ENCODE data around the gene HDAC9.

The HDAC9 gene

DNA sequence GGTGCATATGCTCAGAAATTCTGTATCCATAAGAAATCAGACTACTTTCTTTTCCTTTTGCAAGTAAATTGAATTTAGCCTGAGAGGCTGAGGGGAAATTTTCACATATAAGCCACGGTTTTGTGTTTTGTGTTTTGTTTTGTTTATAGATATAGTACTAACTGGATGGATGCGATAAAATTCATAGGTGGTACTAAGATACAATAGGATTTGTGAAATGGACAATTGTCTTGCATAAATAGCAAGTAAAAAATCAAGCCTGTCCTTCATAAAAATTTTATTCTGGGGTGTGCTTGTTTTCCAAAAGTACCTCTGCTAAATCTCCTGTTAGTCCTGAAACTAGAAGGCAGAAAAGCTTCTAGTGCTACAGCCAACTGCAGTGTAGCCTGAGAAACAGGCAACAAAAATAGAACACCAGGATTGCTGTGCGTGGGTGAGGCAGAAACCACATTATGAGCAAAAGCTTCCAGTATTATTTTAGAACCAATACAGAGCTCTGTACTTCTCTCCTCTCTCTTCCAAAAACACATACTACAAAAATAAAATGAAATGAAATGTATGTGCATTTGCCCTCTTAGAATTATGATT is 634 bp upstream of the HDAC9 start:
- no peak for DNase-seq (ENCODE audit: low spot score)

DNA sequence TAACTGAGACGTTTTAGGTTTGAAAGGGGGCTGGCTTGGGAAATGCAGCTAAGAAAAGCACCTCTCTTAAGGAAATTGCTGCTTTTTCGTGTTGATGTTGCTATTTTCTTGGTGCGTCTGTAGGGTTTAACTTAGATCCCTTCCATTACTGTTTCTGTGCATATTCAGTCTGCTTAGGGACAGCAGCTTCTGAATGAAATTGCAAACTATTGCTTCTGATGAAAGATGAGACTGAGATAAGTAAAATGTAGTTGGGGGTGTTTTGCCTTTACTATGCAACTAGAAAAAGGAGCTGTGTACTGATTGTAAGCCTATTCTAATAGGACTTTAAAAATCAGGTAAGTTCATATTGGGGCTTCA is 772 bp downstream of the HDAC9 start:
- no peak for DNase-seq (ENCODE audit: low spot score)

GRCh38 chr7:18497082-18497481 is 1.5 kb downstream of the HDAC9 start:
- DNase-seq (ENCODE audit: low spot score): no peak

DNA sequence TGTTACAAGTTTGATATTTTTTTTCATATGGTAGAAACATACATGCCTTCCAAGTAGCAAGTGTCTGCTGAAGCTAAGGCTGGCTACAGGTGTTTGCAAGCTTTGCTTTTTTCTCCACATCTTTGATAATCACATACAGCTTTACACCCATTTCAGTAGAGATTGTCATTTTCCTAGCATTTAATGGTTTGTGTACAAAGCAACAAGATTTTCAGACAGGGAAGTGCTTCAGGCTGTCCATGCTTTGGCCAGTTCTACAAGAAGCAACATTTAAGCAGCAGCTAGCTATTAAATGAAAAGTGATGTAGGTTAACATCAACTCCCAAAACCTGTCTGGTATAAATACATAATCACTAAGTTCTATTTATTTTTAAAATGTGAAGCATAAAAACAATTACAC is 2.3 kb downstream of the HDAC9 start:
- DNase-seq (ENCODE audit: low spot score): no peak

- DNase-seq (ENCODE audit: low spot score): no peak
Observed at GRCh38 chr7:18498341-18498740, 2.8 kb downstream of the HDAC9 start.

DNA sequence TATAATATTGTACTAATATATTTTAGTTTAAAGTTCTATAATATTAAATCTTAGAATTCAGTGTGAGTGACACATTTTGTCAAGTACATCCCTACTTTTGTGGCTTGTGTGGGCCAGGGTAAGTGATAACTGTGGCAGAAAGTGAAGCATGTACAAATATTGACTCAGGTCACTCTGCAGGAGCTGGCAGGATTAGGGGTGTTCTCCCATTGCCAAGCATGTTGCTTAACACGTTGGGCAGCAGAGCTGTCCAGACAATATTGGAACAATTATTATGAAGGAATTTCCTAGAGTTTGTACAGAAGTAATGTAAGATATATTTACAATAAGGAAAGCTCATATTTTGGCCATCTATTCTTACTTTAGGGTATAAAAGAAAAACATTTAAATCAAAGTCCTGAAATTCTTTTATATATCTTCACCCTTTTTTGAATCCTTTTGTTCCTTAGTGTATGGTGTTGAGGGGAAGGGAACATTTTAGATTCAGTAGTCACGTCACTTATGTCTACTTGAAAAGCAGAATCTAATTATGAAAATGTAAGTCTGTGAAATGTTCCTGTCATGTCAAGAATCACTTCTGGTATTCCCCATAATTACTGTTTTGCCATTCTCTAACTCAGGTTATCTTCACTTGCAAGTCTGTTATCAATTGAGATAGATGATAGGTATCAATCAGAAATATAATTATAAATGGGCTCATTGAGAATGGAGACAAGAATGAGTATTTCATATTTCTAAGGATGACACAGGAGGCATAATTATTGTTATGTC is 4.0 kb downstream of the HDAC9 start:
- no peak for DNase-seq (ENCODE audit: low spot score)

- no peak for DNase-seq (ENCODE audit: low spot score)
Observed at GRCh38 chr7:18503126-18503866, 7.7 kb downstream of the HDAC9 start.

GRCh38 chr7:18504965-18505364 is 9.4 kb downstream of the HDAC9 start:
- no peak for DNase-seq (ENCODE audit: low spot score)

- DNase-seq (ENCODE audit: low spot score): no peak
Observed at GRCh38 chr7:18505870-18506460, 10.4 kb downstream of the HDAC9 start.

DNA sequence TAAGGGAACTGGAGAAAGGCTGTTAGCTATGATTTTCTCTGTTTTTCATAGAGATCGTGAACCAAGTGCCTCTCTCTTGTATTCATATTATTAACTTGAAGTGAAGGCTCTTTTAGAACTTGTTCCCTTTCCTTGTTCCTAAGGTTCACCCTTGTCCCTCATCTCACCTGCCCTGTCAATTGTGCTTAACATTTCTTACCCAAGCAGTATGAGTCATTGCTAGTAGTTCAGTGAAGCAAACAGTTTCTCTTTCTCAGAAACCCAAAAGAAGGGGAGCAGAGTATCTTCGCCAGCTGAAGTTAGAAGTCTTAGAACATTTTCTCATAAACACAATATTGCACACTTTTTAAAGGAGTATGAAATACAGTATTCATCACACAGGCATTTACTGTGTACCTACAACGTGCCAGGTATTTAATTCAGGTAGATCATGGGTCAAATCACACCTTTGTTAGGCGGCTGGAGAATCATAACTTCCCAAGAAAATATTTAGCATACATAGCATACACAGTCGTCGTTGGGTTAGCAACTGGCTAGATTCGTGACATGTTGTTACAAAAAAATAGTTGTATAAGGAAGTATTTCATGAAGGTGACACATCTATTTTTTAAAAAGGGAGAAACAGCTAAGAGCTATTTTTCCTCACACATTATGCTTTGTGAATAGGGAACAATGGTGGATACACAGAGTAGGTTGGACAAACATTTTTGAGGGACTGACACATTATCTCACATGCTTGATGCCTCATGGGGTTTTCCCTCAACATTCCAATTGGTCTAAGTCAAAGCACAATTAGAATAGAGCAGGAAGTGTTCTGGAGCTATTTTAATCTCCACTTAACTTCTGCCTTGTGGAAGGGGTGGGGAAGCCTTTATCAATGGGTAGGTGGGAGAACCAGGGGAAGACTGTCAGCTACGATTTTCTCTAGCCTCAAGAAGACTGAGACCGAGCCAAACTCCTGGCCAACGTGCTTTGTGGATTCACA is 13.2 kb downstream of the HDAC9 start:
- no peak for DNase-seq (ENCODE audit: low spot score)

DNA sequence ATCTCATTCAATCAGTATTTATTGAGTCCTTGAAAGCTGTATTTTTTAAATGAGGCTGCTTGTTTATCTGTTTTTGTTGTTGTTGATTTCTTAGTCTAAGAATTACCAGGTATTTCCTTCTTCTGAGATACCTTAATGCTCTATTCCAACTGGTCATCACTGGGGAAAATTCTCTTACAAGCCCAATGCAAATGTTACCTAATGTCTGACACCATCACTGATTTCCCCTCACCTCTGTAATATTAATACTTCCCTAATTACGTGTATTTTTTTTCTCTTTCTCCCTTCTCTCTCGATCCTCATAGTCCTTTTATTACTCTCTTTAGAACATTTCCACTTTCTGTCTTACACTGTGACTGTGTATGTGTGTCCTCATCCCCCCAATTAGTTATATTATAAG is 13.9 kb downstream of the HDAC9 start:
- DNase-seq (ENCODE audit: low spot score): no peak

- no peak for DNase-seq (ENCODE audit: low spot score)
Observed at GRCh38 chr7:18511351-18512140, 16.0 kb downstream of the HDAC9 start.

DNA sequence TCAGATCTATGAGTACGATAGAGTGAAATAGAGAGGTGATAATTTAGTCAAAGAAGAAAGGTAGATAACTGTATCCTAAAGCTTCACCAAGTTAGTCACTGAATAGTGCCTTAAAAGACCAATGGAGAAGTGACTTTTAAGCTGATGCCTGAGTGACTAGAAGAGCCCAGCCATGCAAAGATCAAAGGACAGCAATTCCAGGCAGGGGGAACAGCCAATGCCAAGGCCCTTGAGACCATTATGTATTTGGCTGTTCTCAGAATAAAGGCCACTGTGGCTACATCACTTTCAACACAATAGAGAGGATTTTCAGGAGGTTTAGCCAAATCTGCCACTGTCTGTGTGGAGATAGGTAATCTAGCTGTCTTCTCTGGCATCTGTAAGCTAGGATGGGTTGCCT is 17.8 kb downstream of the HDAC9 start:
- DNase-seq (ENCODE audit: low spot score): no peak

GRCh38 chr7:18515067-18515466 is 19.5 kb downstream of the HDAC9 start:
- no peak for DNase-seq (ENCODE audit: low spot score)

GRCh38 chr7:18517646-18518045 is 22.1 kb downstream of the HDAC9 start:
- DNase-seq (ENCODE audit: low spot score): no peak

- DNase-seq (ENCODE audit: low spot score): no peak
Observed at GRCh38 chr7:18518555-18518954, 23.0 kb downstream of the HDAC9 start.

DNA sequence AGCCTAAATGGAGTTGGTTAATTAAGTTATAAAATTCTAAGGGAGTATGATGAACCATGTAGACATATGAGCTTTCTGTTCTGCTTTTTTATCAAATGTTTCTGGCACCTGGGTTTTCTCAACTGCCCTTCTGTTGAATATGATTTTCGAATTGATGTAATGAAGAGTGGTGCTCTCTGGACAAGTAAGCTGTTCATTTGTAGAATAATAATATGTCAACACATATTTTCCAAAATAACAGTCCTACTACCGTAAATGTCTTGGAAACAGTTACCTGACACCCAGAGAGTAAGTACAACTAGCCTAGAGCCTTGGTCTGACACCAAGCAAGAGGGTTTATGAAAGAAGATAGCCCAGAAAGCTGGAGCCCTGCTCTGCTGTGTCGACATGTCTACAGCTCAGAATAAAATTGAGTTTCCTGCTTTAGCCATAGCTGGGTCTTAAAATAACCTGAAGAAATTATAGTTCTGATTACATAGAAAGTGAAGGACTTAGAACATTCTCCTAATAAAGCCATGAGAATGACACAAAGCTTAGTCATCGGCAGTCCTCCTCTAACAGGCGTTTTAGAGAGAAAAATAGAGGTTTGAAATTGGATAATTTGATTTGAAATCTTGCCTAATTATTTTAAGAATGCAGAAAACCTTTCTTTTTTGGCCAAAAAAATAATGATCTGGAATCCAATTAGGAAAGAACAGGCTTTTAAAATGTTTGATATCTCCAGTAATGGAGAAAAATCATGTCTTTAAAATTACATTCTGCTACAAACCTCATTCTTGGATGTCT is 25.1 kb downstream of the HDAC9 start:
- DNase-seq (ENCODE audit: low spot score): no peak

GRCh38 chr7:18521236-18521589 is 25.7 kb downstream of the HDAC9 start:
- no peak for DNase-seq (ENCODE audit: low spot score)

DNA sequence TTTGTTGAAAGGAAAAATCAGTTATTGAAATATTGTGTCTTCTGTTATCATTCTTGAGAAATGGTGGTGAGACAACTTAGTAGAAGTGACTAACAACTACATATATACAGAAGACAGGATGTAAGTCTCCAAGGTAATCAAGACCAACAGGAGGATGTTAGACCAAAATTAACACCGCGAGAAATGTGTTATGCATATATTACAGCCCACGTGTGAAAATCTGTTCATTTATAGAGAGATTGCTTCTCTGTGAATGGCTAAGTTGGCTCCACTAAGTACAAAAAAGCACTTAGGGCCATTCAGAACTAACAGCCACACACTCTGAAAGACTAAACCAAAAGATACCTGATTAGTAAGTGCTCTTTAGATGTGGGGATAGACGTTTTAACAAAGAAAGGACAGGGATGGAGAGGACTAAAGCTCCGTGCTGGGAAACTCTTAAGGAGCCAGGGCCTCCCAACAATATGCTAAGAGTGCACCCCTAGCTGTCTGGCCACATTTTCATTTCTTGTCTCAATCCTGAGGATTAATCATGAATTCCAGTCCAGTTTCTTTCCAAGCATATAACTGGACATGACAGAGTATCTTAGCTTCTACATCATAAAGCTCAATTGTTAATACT is 26.5 kb downstream of the HDAC9 start:
- no peak for DNase-seq (ENCODE audit: low spot score)

DNA sequence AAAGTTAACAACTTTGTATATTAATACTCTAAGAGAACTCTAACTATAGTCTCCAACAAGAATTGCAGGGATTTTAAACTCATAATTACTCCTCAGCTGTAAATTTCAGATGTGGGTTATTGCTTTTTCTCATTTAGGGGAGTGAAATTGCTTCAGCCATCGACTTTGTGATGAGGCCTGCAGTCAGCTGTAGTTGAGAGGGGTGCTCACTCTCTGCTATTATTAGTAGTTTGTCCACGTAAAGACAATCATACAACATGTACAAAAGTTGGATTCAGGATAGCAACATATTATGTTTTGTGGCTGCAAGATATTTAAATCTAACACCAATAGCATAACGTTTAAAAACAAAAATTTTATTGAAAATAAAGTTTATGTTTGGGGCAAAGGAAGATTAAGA is 28.7 kb downstream of the HDAC9 start:
- no peak for DNase-seq (ENCODE audit: low spot score)

Measured in hematopoietic multipotent progenitor cell treated with erythropoietin and hydrocortisone succinate and interleukin-3 and kit ligand, for 17 days (in vitro differentiated cells).